ENCODE measurements around the gene DNAH7. TPM values are rescaled to one million over a fixed set of nuclear protein-coding genes. Genes with fewer than 3 reads are reported as not detected.

The DNAH7 gene
- total and polyA plus RNA-seq, 2 of the 8 experiments (the other 6 are each of a cell fraction or from before 2014, with no cell fraction given), result 0.07 to 0.08 TPM

- H3K14ac ChIP-seq (ENCODE audit: insufficient read length), result no peak overlapping the region
- H3K4me3 ChIP-seq (ENCODE audit: extremely low read depth in 1 of 4, insufficient read depth in 2 of 4, low read depth in 3 of 4, low read length in 4 of 4), result no peak overlapping the region
- peak; percentile 32 for FAIRE-seq
- no peak overlapping the region for H2BK5ac ChIP-seq (ENCODE audit: low read depth, low read length)
- no peaks in the 10 kb centered on the region for H4K20me1 ChIP-seq (replicated peaks in 1 of 2; ENCODE audit: control insufficient read depth in 1 of 2, insufficient read depth in 2 of 2, low read length in 2 of 2)
- peak overlapping the region; percentile 46; the same call in 1 of the 2 replicates for H3K27ac ChIP-seq (ENCODE audit: low read depth, low read length)
- H2BK120ac ChIP-seq (replicated peaks; ENCODE audit: low read depth, low read length), result no peak overlapping the region
- H3K27me3 ChIP-seq (replicated peaks in 1 of 4; ENCODE audit: control insufficient read depth in 3 of 4, extremely low read depth in 1 of 4, insufficient read depth in 3 of 4, low read length in 3 of 4), result no peaks in the 10 kb centered on the region
- no peak overlapping the region; the same call in 1 of the 2 replicates for H2BK12ac ChIP-seq (ENCODE audit: low read depth, low read length)
- peak overlapping the region; percentile 9 to 52; a peak in 3 of 4 replicates for H3K4me2 ChIP-seq (ENCODE audit: insufficient read depth in 1 of 2, low read depth in 2 of 2, low read length in 2 of 2)
- no peak overlapping the region; the same call in 1 of the 2 replicates for H2AK5ac ChIP-seq (ENCODE audit: low read depth, low read length)
- H3K4ac ChIP-seq (replicated peaks; ENCODE audit: insufficient read length, low read depth, low read length), result no peak overlapping the region
- WGBS, 2 experiments (ENCODE audit: extremely low coverage in 1 of 2, insufficient coverage in 1 of 2, insufficient read length in 1 of 2, insufficient replicate concordance in 2 of 2, low coverage in 1 of 2, low lambda C conversion rate in 2 of 2, missing lambda C conversion rate in 1 of 2), result 40% methylated on average over 5 of the region's 5 CpGs; no CpG with 5 or more reads in 1 of the 2 experiments
- POLR2A ChIA-PET (ENCODE audit: partially characterized antibody), result interaction anchor here (0.8 kb wide), 1 partner anchor 23 kb away, joined by 3 read pairs; no protein-coding TSS in a partner anchor
- no peak overlapping the region for H3K56ac ChIP-seq (replicated peaks; ENCODE audit: insufficient read length, low read depth, low read length)
- H2BK15ac ChIP-seq (ENCODE audit: low read length), result no peak overlapping the region
- H4K5ac ChIP-seq (ENCODE audit: insufficient read length, low read depth, low read length), result peak overlapping the region; percentile 81
- H2AFZ ChIP-seq (ENCODE audit: low read length), result no peak overlapping the region
- CTCF ChIA-PET (ENCODE audit: partially characterized antibody), result interaction anchor here (0.8 to 1.6 kb wide), 9 partner anchors 10 to 480 kb away, joined by 3 to 7 read pairs (median 3); partner anchors contain the start of gene DNAH7
- no peak overlapping the region for H3K9ac ChIP-seq (replicated peaks in 1 of 4; ENCODE audit: extremely low read depth in 1 of 4, low read depth in 3 of 4, low read length in 3 of 4)
- H3K4me1 ChIP-seq (replicated peaks in 1 of 4; ENCODE audit: control insufficient read depth in 3 of 4, insufficient read depth in 4 of 4, low read length in 3 of 4), result peaks cover 0 to 16% (median 8%) of the 10 kb centered on the region in 4 experiments; a peak in 6 of 7 replicates
- no peaks in the 10 kb centered on the region for H3K79me2 ChIP-seq (ENCODE audit: control insufficient read depth in 1 of 2, insufficient read depth in 2 of 2, low read length in 2 of 2)
- no peaks in the 10 kb centered on the region for H3K79me1 ChIP-seq (ENCODE audit: low read depth, low read length)
- no peak overlapping the region for H3K23ac ChIP-seq (ENCODE audit: insufficient read length)
- H3K36me3 ChIP-seq (ENCODE audit: control insufficient read depth in 2 of 4, insufficient read depth in 4 of 4, low read length in 3 of 4), result no peaks in the 10 kb centered on the region
- H3K9me3 ChIP-seq (ENCODE audit: insufficient read depth in 2 of 2, low read depth in 1 of 2, low read length in 1 of 2), result no peaks in the 10 kb centered on the region
- peak overlapping the region; percentile 86; the same call in 1 of the 2 replicates for H2BK20ac ChIP-seq (ENCODE audit: low read length)
- H3K18ac ChIP-seq (ENCODE audit: extremely low read depth, low read length), result no peak overlapping the region
- no peaks in the 10 kb centered on the region for H3K23me2 ChIP-seq (ENCODE audit: low read depth, low read length)
- no peak overlapping the region for H4K8ac ChIP-seq (ENCODE audit: extremely low read depth, insufficient read depth, low read length)
- no peak for DNase-seq (ENCODE audit: low read depth in 1 of 2, low spot score in 2 of 2)
- H4K91ac ChIP-seq (replicated peaks; ENCODE audit: insufficient read length, low read length), result no peak overlapping the region
- TF ChIP-seq SP1 (IDR thresholded peaks at IDR 0.05; ENCODE audit: low read depth, low read length) (peak; percentile 8; the same call in 1 of the 2 replicates), TEAD4 (IDR thresholded peaks at IDR 0.05; ENCODE audit: low read depth, low read length) (peak; percentile 53; the same call in 1 of the 2 replicates), KDM4A (IDR thresholded peaks at IDR 0.05; ENCODE audit: low read depth, low read length, severe bottlenecking) (no peak), BACH1 (IDR thresholded peaks at IDR 0.05; ENCODE audit: low read length) (no peak), NANOG (IDR thresholded peaks at IDR 0.05; ENCODE audit: insufficient read depth, low read depth, low read length, poor library complexity, severe bottlenecking) (no peak), TBP (IDR thresholded peaks at IDR 0.05; ENCODE audit: low read depth, low read length) (no peak), JUN (IDR thresholded peaks at IDR 0.05; ENCODE audit: low read depth, low read length) (no peak), JUND (IDR thresholded peaks at IDR 0.05; ENCODE audit: low read length) (peak; percentile 57; the same call in 1 of the 2 replicates), CEBPB (IDR thresholded peaks at IDR 0.05; ENCODE audit: low read depth, low read length) (0 out of 2 replicates have a peak, but pooled peaks have one; percentile 6), USF2 (IDR thresholded peaks at IDR 0.05; ENCODE audit: low read length) (peak; percentile 79)
Observed at GRCh38 chr2:196112418-196113034, 43.9 kb upstream of the DNAH7 start.
